ENCODE results near the gene CCDC102A.
"Not testable (repeated sequence)": the region's sequence is repeated elsewhere in the genome, so short reads cannot be mapped to it uniquely, and the experiment has no call there.

The CCDC102A gene

DNA sequence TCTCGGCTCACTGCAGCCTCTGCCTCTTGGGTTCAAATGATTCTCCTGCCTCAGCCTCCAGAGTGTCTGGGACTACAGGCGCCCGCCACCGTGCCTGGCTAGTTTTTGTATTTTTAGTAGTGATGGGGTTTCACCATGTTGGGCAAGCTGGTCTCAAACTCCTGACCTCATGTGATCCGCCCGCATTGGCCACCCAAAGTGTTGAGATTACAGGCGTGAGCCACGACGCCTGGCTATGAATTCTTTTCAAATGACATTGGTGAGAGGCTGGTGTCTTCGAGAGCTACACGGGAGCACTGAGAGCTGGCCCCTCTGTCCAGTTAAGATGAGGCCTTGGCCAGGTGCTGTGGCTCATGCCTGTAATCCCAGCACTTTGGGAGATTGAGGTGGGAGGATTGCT lies 36.4 kb downstream of the CCDC102A start:
- not testable (repeated sequence) for DNase-seq

DNA sequence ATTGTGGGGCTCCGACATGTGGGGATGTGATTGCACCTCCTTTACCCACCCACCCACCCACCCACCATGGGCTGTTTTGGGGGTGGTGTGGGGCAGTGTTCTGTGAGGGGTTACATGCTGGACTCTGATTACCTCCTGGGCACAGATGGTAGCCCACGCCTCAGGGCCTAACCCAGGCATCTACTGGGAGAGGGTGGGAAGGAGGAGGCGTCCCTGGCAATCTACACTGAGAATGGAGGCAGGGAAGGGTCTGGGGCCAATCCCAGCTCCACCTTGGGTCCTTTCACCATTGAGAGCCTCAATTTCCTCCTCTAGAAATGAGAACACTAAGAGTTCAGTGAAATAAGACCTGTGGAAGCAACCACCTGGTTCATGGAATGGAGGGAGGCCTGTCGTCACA lies 38.3 kb downstream of the CCDC102A start:
- no peak for DNase-seq

DNA sequence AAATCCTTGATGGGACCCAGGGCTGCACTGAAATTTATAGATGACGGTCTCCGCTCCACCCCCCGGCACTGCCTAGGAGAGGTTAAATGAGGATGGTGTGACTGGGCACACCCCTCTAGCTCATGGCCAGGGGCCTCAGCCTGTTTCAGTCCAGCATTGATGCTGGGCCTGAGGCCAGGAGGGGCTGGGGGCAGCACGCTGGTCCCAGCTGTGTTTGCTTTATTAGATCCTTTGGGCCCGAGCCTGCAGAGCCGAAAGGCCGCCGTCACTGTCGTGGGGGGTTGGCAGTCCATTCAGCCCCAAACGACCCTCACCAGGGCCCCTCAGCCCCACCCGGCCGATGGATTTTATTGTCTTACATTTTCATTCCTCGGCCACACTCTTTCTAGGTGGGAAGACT lies 39.2 kb downstream of the CCDC102A start:
- DNase-seq, result no peak

DNA sequence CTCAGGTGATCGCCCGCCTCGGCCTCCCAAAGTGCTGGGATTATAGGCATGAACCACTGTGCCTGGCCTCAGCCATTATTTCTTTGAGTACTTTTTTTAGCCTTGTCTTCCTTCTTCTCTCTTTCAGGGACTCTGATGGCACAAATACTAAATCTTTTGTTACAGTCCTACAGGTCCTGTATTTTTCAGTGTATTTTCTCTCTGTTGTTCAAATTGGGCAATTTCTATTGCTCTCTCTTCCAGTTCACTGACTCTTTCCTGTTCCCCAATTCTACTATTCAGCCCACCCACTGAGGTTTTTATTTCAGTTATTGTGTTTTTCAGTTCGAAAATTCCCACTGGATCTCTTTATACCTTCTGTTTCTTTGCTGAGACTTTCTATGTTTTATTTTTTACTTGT lies 42.6 kb downstream of the CCDC102A start:
- DNase-seq, result no peak

DNA sequence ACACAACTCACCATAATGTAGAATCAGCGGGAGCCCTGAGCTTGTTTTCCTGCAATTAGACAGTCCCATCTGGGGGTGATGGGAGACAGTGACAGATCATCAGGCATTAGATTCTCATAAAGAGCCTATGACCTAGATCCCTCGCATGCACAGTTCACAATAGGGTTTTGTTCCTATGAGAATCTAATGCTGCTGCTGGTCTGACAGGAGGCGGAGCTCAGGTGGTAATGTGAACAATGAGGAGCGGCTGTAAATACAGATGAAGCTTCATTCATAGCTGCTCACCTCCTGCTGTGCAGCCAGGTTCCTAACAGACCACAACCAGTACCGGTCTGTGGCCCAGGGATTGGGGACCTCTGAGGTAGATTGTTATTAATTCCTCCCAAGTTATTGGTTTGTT lies 47.1 kb downstream of the CCDC102A start:
- no peak for DNase-seq

DNA sequence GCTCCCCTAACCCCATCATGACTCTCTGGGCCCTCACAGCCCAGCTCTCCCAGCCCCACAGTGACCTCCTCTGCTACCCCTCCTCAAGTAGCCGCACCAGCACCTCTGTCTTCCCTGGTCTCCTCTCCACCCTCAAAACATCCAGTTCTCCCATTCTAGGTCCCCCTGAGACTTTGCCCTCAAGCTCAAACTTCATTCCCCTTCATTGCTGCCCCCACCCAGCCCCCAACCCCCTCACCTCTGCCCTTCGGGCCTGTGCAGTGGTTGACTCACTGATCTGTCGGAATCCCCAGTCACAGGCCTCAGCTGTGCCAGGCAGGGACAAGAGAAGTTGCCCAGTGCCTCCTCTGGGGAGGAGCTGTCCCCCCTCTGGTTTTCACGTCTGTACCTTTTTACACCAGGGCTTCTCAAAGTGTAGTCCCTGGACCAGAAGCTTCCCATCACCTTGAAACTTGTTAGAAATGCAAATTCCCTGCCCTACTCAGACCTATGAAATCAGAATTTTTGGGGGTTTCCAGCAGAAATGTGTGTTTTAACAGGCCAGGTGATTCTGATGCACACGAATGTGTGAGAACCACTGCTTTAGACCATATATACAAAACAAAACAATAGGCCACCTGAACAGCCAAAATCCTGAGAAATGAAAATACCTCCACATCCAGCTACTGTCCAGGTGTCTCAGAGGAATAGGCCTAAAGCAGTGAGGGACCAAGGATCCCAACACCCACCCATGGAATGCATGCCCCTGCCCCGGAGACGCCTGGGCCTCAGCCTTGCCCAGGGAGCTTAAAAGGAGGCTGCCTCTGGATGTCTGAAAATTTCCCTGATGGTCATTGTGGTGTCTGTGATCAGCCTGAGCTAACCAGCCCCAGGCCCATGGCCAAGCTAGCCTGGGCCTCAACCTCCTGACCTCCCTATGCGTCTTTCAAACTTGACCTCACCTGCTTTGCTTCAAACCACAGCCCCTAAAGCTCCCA lies 49.2 kb downstream of the CCDC102A start:
- DNase-seq, result no peak

DNA sequence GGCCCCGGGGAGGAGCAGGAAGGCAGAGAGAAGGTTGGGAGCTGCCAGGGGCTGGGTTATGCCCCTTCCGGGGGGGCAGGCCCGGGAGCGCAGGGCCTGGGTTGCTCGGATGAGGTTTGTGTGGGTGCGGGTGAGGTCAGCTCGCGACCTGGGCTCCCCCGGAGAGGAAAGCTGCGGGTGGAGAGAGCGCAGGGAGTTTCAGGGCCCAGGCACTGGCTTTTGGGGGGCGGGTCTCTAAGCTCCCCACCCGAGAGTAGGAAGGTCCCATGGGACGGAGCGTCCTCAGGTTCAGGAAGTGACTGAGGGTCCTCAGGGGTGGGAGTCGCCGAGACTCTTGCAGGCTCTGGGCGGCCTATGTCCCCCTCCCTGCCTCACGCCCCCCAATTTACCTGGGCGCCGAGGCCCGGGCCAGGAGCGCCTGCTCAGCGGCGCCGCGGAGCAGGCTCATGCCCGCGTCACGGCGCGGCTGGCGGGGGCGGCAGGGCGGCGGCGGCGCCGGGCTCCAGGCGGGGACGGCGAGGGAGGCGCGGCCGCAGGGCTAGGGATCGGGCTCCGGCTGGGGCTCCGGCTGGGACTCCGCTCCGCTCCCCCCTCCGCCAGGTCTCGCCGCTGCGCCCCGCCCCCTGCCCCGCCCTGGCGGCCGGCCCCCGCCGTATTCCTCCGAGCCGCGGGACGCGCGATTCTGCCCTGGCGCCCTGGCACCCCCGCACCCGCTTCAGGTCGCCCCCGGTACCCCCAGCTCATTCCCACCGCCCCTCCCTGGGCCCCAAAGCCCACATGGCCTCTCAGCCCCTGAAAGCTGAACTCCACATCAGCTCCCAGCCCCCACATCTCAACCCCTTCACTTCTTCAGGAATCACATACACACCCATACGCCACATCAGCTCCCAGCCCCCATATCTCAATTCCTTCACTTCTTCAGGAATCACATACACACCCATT lies 50.2 kb downstream of the CCDC102A start, which contains the start of gene DOK4:
Gene DOK4 (minus strand): TSS at position 578 of the 942 bp plus-strand sequence. CDS start 6,986 bp downstream, outside the sequence.
- DNase-seq, result peak; percentile 91

DNA sequence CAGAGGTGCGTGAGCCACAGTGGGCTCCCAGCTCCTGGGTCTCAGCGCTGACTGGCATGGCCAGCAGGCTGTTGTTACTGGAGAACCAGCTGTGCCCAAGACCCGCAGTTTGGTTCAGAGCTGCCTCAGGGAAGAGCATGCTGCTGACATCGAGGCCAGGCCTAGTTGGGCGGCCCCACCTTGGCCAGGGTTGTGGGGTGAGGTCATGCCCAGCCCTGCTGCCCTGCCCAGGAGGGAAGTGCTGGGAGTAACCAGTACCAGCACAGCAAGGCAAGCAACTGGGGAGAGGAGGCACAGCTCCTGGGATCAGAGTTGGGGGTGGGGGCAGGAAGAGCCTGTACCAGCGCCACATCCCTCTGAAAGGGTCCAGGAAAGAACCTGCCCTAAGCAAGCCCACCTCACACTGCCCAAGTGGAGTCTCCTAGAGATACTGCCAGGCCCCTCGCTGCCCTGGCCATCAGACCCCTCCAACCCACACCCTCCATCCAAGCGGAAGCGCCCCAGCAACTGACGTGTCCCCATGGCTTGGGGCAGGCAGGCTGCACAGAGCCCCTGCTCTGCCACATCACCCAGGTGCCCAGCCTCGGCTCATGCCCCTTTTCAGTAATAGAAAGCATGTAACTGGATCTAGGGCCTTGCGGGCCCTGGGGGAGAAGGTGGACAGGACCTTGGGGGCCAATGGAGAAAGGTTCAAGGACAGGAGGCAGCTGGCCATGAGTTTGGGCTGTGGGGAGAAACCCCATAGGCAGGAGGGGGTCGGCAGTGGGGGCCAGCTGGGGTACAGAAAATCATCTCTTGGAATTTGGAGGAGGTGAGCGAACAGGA lies 51.1 kb downstream of the CCDC102A start:
- DNase-seq, result no peak

DNA sequence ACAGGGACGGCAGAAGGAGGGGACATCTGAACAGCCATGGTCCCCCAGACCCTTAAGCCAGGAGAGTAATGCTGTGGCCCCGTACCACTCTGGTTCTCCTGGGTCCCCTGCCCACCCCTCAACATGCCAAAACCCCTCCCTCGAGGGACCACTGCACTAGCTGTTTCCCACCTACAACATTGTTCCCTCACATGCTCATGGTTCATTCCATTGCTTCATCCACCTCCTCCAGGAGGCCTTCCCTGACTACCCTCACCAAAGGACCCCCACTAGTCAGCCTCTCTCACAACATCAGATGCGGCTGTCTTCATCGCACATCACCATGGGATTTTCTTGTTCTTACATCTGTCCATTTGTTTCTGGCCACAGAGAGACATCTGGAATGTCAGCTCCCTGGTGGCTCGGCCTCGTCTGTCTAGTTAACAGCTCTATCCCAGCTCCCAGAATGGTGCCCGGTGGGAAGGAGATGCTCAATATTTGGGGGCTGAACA lies 51.8 kb downstream of the CCDC102A start:
- no peak for DNase-seq

DNA sequence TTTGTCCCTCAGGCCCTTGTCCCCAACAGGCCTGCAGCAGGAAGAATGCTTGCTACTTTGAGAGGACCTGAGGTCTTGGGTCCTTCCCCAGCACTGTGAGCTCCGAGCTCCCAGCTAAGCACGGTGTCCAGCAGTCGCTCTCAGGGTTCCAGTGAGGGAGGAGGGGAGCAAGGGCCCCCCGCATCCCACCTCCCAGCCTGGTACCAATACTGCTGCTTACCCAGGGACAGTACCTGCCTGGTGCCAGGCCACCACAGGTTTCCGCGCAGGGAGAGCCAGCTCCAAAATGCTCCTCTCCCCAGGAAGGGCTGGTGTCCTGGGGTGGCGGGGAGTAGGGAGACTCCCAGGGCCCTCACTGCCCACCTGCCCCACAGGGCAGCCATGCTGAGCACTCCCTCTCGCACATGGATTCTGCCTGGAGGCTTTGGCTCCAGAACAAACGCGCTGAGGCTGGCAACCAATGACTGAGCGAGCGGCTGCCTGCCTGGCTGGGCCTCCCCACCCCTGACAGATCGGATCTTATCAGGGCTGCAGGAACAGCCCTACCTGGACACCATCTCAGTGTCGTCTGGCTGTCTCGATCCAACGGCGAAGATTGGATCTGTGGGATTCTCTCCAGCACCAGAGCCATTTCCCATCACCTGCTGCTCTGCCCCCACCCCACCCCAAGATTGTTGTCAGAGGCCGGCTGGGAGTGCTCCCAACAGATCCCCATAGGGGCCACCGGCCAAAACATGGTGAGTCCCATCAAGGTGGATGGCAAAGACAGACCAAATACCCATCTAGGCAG lies 52.5 kb downstream of the CCDC102A start:
- DNase-seq, result no peak

DNA sequence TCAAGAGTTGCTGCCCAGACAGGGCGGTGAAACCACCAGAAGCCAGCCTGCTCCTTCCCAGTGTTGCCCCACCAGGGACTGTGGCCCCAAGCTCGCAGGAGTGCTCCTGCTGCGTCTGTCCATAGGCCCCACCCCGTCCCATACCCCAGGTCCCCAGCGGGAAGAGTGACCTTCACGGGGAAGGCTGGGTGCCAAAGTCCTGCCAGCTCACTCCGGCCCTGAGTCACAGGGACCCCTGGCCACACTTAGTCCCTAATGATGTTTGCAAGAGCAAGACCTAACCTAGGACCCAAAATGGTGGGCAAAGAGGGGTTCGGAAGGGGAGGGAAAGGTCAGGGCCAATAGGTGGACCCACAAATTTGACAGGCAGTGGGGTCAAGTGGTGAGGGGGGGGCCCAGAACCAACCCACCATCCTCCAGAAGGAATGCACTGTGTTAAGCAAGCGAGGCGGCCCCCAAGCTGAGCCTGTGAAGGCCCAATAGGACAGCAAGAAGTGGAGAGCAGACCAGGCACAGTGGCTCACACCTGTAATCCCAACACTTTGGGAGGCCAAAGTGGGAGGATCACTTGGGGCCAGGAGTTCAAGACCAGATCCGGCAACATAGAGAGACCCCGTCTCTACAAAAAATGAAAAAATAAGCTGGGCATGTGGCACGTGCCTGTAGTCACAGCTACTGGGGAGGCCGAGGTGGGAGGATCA lies 53.4 kb downstream of the CCDC102A start:
- DNase-seq, result no peak

DNA sequence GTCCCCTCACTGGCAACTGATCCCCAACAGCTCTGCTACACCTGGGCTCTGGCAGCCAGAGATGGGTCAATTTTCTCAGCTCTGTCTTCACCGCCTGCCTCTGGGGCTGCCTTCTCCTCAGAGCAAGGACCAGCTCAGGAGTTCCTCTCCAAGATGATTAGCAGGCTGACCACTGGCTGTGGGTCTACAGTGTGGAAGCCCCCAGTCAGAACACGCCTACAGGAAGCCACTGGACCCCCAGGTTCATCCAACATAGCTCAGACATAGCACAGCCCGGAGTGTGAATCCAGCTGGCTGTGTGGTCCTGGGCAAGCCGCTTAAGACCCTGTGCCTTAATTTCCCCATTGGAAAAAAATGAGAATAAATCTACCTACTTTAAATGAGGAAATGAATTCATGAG lies 55.0 kb downstream of the CCDC102A start:
- no peak for DNase-seq

DNA sequence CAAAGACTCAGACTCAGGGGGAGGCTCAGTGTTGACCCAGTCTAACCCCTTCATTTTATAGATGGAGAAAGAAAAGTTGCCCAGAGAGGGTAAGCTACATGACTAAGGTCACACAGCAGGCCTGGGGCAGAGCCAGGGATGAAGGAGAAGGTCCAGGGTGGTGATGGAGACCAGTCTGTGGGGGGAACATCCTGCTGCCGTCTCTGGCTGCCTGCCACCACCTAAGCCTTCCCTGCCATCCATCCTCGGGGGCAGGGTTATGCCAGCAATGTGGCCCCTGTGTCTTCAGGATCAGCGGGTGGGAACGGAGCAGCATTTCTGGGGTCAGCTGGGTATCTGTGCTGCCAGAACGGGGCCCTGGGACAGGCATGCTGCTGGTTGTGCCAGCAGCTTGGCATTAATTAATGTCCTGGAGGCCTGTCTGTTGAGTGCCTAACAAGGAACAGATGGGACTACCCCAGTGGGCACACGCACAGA lies 55.6 kb downstream of the CCDC102A start:
- DNase-seq, result no peak

DNA sequence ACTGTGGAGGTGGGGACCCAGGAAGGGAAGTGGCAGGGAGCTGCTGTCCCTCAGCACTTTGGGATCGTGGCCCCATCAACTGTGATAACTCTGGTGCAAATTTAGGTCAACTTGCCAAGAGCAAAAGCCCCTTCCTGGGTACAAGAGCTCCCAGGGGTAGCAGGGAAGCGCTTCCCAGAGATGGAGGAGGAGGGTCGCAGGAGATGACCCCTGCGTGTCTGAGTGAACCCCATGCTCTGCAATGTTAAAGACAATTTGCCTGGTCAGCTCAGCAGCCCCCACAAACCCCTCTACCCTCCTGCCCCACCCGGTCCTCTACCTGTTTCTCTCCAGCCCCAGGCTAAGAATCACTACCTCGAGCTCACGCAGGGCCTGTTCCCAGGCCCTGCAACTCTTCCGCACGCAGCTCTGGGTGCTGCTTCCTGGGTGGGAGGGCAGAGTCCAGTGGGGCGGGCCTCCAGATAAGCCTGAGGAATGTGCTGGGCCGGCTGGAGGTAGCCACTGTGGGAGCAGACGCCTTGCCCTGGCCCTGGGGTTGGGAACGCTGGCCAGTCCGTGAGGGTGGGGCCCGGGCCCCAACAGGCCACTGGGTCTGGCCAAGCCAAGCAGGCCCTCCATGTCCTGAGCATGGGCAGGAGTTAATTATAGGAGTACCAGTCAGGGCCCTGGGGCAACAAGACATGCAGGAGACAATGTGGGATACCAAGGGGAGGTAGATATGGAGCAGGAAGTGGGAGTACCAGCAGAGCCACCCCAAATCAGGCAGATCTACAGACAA lies 56.2 kb downstream of the CCDC102A start:
- DNase-seq, result peak; percentile 55

DNA sequence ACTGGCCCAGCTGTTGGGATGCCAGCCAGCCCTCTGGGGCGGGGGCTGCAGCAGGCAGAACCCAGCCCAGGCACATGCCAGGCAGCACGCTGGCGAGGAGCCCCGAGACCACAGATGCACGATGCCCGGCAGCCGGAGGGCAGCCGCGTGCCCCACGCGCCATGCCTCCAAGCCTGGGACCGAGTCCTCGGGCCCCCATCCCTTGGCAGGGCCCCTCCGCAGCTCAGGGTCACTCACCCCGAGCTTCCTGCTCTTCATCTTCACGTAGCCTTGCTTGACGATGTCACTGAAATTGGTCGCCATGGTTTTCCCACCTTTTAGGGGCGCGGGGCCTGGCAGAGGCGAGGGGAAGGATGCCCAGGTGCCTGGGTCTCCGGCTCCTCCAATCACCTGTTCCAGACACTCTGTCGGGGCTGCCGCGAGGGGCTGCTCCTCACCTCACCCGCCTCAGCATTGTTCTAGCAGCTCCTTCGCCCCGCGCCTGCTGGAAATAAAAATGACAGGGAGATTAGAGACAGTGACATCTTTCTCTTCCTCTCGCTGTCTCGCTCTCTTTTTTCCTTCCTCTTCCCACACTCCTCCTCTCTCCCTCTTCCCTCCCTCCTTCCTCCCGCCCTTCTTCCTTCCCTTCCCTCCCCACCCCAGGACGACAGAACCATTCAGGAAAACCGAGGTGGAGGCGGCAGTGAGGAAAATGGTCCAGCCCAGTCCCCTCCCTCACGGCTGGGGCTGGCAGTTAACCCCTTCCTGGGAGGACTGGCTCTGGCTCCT lies 57.0 kb downstream of the CCDC102A start:
- no peak for DNase-seq

DNA sequence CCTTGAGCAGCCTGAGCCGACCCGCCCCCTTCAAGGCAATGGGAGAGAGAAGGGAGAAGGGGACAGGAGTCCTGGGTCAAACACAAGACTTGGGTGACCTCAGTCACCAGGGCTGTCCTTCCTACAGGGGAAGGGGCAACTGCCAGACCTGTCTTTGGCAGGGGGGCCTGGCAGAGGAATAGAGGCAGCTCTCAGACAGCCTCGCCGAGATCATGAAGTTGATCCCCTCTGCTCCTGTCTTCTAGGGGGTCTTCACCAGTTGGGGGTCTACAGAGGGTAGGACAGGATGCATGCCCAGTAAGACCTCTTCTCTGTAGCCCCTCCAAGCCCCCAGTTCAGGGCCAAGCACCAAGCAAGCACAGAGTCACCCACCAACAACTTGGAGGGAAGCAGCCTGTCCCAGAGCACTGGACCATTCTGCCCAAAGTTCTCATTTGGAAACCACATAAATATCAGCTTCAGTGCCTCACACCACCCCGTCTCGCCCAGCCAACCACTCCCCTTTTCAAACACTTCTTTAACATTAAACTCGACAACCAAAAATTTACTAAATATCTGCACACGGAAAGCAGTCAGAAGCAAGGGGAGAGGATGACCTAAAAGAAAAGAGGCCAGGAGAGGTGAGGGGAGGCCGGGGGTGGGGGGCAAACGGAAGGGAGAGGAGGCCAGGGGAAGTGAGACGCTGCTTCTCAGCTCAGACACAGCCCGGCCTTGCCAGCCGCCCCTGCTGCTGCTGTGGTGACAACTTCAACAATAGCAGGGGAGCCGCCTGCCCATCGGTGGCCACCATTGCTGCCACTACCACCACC lies 57.8 kb downstream of the CCDC102A start:
- DNase-seq, result no peak

DNA sequence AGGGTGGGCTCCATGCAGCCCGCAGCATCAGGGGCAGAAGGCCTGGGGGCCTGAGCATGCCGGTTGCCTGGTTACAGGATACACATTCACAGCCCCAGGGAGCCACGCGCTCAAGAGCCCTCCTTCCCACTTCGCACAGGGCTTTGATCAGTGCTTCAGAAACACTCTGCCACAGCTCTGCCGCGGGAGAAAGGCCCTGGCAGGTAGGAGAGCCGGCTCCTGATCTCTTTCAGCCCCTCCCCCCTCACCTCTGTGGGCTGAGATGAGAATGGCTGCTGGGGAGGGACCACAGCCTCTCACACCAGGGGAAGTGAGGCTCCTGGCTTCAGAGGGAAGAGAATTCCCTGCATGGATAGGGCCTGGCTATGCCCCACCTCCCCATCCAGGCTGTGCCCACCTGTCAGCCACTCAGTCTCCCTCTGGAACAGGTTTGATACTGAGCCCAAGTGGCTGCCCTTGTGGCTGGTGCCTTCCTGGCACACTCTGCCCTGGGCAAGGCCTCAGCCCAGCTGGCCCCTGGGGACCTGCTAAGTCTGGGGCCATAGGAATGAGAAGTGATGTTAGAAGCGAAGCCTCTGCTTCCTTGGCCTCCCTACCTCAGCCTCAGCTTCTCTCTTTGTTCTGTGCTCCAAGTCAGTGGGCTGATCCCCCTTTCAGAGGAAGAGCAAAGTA lies 58.7 kb downstream of the CCDC102A start:
- peak; percentile 38 for DNase-seq
